HepG2 (cell line): ENCODE data around the gene HS3ST5. TPM values are rescaled to one million over a fixed set of nuclear protein-coding genes. Genes with fewer than 3 reads are reported as not detected.

Experiments used
- CCAR2 ChIP-seq: fragments of 200-400 bp; formaldehyde crosslinking; optimal IDR thresholded peaks from 2 replicates; pipeline ENCODE3; 2018; ENCODE audit warnings: low read depth, mild to moderate bottlenecking, low read length, moderate library complexity
- DBP ChIP-seq: sonication (generic); formaldehyde crosslinking; IDR thresholded peaks from 2 replicates; pipeline ENCODE4 v1.4.0; 2020; ENCODE audit warnings: missing genetic modification reagents; ENCODE audit errors: not compliant biosample characterization
- FIP1L1 ChIP-seq: fragments of 200-400 bp; formaldehyde crosslinking; IDR thresholded peaks from 2 replicates; pipeline ENCODE4 v1.6.1; 2018; ENCODE audit warnings: low read depth, mild to moderate bottlenecking, low read length, moderate library complexity, borderline replicate concordance; ENCODE audit not compliant: insufficient read depth
- HINFP ChIP-seq: sonication (generic); formaldehyde crosslinking; IDR thresholded peaks from 2 replicates; pipeline ENCODE4 v1.4.0; 2020; ENCODE audit warnings: low read depth, mild to moderate bottlenecking, missing genetic modification reagents
- KAT7 ChIP-seq: IDR thresholded peaks from 2 replicates; pipeline ENCODE4 v1.6.1; 2018; ENCODE audit warnings: borderline replicate concordance, missing compliant biosample characterization
- MIXL1 ChIP-seq: IDR thresholded peaks from 2 replicates; pipeline ENCODE4 v1.6.1; 2016
- NR1H2 ChIP-seq: sonication (generic); formaldehyde crosslinking; IDR thresholded peaks from 2 replicates; pipeline ENCODE4 v1.8.1; 2022; ENCODE audit warnings: low read depth, missing genetic modification reagents, borderline replicate concordance
- PAX8 ChIP-seq: sonication (generic); formaldehyde crosslinking; IDR thresholded peaks from 2 replicates; pipeline ENCODE4 v1.8.0; 2022; ENCODE audit warnings: mild to moderate bottlenecking, missing genetic modification reagents, borderline replicate concordance
- PPARG ChIP-seq: conservative IDR thresholded peaks from 2 replicates; pipeline ENCODE4 v1.6.1; 2016; ENCODE audit warnings: missing biosample characterization, missing genetic modification reagents
- SMARCE1 ChIP-seq: fragments of 450-650 bp; IDR thresholded peaks from 2 replicates; pipeline ENCODE4 v1.6.1; 2017; ENCODE audit warnings: borderline replicate concordance
- TERF1 ChIP-seq: sonication (generic); formaldehyde crosslinking; IDR thresholded peaks from 2 replicates; pipeline ENCODE4 v1.8.0; 2022; ENCODE audit warnings: mild to moderate bottlenecking, missing genetic modification reagents, moderate library complexity
- ZBTB4 ChIP-seq: sonication (generic); formaldehyde crosslinking; IDR thresholded peaks from 2 replicates; pipeline ENCODE4 v1.4.0; 2020; ENCODE audit warnings: missing genetic modification reagents, mild to moderate bottlenecking, borderline replicate concordance
- ZBTB8A ChIP-seq: sonication (generic); formaldehyde crosslinking; IDR thresholded peaks from 2 replicates; pipeline ENCODE4 v1.4.0; 2020; ENCODE audit warnings: mild to moderate bottlenecking, low read depth, missing genetic modification reagents, borderline replicate concordance
- ZFP91 ChIP-seq: sonication (generic); formaldehyde crosslinking; IDR thresholded peaks from 2 replicates; pipeline ENCODE4 v1.9.0; 2022; ENCODE audit warnings: missing genetic modification reagents, mild to moderate bottlenecking, borderline replicate concordance
- ZNF136 ChIP-seq: sonication (generic); formaldehyde crosslinking; IDR thresholded peaks from 2 replicates; pipeline ENCODE4 v1.8.1; 2022; ENCODE audit warnings: low read depth, mild to moderate bottlenecking, moderate library complexity, missing genetic modification reagents
- ZNF207 ChIP-seq: fragments of 450-650 bp; IDR thresholded peaks from 2 replicates; pipeline ENCODE4 v1.6.1; 2016; ENCODE audit warnings: antibody characterized with exemption, borderline replicate concordance
- ZNF224 ChIP-seq: sonication (generic); formaldehyde crosslinking; IDR thresholded peaks from 2 replicates; pipeline ENCODE4 v1.5.0; 2020; ENCODE audit warnings: mild to moderate bottlenecking, missing genetic modification reagents
- ZNF253 ChIP-seq: sonication (generic); formaldehyde crosslinking; IDR thresholded peaks from 2 replicates; pipeline ENCODE4 v1.8.0; 2022; ENCODE audit warnings: mild to moderate bottlenecking, missing genetic modification reagents, borderline replicate concordance
- ZNF749 ChIP-seq: sonication (generic); formaldehyde crosslinking; IDR thresholded peaks from 2 replicates; pipeline ENCODE4 v1.8.0; 2022; ENCODE audit warnings: mild to moderate bottlenecking, missing genetic modification reagents, moderate library complexity, borderline replicate concordance
- polyA plus RNA-seq, 8 experiments: library from polyadenylated mRNA; depleted of rRNA in 3 of 8; stranded (reverse) in 7 of 8; unstranded in 1 of 8; fragments of >200 nt; fragmentation: Illumina TruSeq in 4 of 8; extraction: Trizol in 4 of 8; gene quantifications; 2 replicates each; pipeline versions ENCODE4 v1.2.1 to v1.2.3, GENCODE V29; 2011 to 2016; ENCODE audit warnings: low read depth in 4 of 8, missing spikeins in 1 of 8, mixed read lengths in 1 of 8; ENCODE audit not compliant: insufficient read depth in 1 of 8
- total RNA-seq, 5 experiments: library from RNA; depleted of rRNA; stranded (reverse); fragments of >200 nt; fragmentation: Illumina TruSeq; extraction: Trizol; gene quantifications; 2 replicates each; pipeline ENCODE4 v1.2.3, GENCODE V29; 2016; ENCODE audit warnings: low read depth in 1 of 5

Gene HS3ST5
- total and polyA plus RNA-seq, 2 of the 13 experiments (the other 11 are each of a cell fraction or from before 2014, with no cell fraction given) = 1.1 to 1.6 TPM

- TF ChIP-seq ZNF136 (peak; percentile 79; the same call in 1 of the 2 replicates), TERF1 (CRISPR knock-in tag) (no peak), NR1H2 (CRISPR knock-in tag) (no peak), ZBTB4 (0 out of 2 replicates have a peak, but pooled peaks have one; percentile 36), ZNF253 (CRISPR knock-in tag) (no peak), KAT7 (peak; percentile 78; the same call in 1 of the 2 replicates), PAX8 (CRISPR knock-in tag) (no peak), CCAR2 (no peak), ZNF749 (CRISPR knock-in tag) (no peak), PPARG (0 out of 2 replicates have a peak, but pooled peaks have one; percentile 11), ZNF224 (CRISPR knock-in tag) (no peak), HINFP (CRISPR knock-in tag) (no peak), SMARCE1 (no peak), ZNF207 (no peak), FIP1L1 (no peak), ZFP91 (peak; percentile 58; the same call in 1 of the 2 replicates), MIXL1 (no peak), DBP (CRISPR knock-in tag) (no peak), ZBTB8A (no peak)
These were observed at the start of gene HS3ST5 (continued) for GRCh38 chr6:114342826-114343781.
